ENCODE results near the gene CNNM3. TPM values are rescaled to one million over a fixed set of nuclear protein-coding genes. Genes with fewer than 3 reads are reported as not detected.

CNNM3 gene
- total RNA-seq, 2 experiments from 2014 or later: 13.5 to 18.6 TPM

DNA sequence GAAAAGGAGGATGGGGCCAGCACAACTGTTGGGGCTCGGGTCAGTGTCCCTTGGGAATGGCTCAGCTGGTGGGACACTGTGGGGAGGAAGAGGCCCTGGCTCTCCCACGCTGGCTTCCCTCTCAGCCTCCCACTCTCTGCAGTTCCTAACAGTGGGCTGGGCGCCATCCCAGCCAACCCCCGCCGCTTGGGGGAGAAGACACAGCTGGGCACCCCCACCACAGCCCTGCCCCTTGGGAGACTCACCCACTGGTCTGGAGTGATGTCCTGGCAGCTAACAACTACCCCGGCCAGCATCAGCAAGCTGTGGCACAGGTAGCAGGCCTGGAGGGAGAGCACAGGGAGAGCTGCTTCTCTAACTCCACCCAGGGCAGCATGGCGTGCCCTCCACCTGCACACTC, 62.1 kb downstream of the CNNM3 start:
- no peaks in the 10 kb centered on the region for H4K20me1 ChIP-seq (ENCODE audit: insufficient read depth, low read length)
- no TSS peak for BruUV-seq (replicated peaks)
- H3K4me1 ChIP-seq (ENCODE audit: insufficient read depth, low read length, poor library complexity, severe bottlenecking): peaks cover 3% of the 10 kb centered on the region
- ChIA-PET POLR2A (no interaction called here), CTCF (ENCODE audit: unreplicated experiment) (no interaction called here)
- DNase-seq (ENCODE audit: low spot score): no peak
- no peaks in the 10 kb centered on the region for H3K9me2 ChIP-seq (ENCODE audit: insufficient read depth, low read length)
- no peak overlapping the region for H3K4me2 ChIP-seq (ENCODE audit: low read length)
- no peaks in the 10 kb centered on the region for H3K79me2 ChIP-seq (ENCODE audit: insufficient read depth, low read depth, low read length)
- H3K27ac ChIP-seq (ENCODE audit: low read depth, low read length, poor library complexity, severe bottlenecking): no peak overlapping the region
- TF ChIP-seq EZH2phosphoT487 (IDR thresholded peaks at IDR 0.05; ENCODE audit: borderline replicate concordance, low read depth, low read length): no peak
- TF ChIP-seq, protein P1, sequence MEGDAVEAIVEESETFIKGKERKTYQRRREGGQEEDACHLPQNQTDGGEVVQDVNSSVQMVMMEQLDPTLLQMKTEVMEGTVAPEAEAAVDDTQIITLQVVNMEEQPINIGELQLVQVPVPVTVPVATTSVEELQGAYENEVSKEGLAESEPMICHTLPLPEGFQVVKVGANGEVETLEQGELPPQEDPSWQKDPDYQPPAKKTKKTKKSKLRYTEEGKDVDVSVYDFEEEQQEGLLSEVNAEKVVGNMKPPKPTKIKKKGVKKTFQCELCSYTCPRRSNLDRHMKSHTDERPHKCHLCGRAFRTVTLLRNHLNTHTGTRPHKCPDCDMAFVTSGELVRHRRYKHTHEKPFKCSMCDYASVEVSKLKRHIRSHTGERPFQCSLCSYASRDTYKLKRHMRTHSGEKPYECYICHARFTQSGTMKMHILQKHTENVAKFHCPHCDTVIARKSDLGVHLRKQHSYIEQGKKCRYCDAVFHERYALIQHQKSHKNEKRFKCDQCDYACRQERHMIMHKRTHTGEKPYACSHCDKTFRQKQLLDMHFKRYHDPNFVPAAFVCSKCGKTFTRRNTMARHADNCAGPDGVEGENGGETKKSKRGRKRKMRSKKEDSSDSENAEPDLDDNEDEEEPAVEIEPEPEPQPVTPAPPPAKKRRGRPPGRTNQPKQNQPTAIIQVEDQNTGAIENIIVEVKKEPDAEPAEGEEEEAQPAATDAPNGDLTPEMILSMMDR (conservative IDR thresholded peaks at IDR 0.05; ENCODE audit: low read length): no peak
- intact Hi-C loops (cut with micrococcal nuclease; ENCODE audit: unreplicated experiment): no loop called here
- H3K4me3 ChIP-seq (ENCODE audit: low read depth, low read length, poor library complexity, severe bottlenecking): no peak overlapping the region
- no peaks in the 10 kb centered on the region for H3K36me3 ChIP-seq (ENCODE audit: insufficient read depth, low read length)
- H2AFZ ChIP-seq (ENCODE audit: low read length): no peak overlapping the region
- no peaks in the 10 kb centered on the region for H3K9me3 ChIP-seq (ENCODE audit: low read length)

DNA sequence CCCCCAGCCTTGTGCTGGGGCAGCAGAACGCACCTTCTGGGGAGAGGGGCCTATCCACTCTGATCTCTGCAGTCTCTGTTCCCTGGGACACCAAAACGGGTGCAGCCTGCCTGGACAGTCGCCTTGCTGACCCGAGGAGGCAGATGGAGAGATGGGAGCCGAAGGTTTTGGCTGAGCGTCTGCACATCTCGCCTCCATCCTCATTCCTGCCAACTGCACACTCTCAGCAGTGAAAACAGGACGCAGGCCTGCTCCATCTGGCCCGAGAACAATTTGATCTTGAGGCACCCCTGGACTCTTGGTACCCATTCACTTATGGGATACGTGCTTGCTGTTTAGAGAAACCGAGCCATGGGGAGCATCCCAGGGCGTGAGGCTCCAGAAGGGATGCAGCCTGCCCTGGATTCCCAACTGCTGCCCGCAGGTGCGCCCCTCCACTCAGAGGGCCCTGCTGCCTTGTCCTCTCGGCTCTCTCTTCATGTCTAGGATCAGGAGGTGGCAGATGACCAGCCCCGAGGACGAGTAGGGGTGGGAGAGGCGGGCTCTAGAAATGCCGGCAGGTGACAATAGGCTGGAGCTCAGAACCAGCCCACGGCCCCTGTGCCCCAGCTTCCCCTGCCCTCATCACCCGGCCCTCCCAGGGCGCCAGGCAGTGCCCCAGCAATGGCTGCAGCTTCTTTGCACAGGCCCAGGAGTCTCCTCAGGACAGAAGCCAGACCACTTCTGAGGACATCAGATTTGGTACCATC, 62.9 kb downstream of the CNNM3 start:
- Histone ChIP-seq H3K36me3 (ENCODE audit: insufficient read depth, low read length) (no peaks in the 10 kb centered on the region), H3K4me1 (ENCODE audit: insufficient read depth, low read length, poor library complexity, severe bottlenecking) (peaks cover 3% of the 10 kb centered on the region), H3K4me2 (ENCODE audit: low read length) (no peak overlapping the region), H2AFZ (ENCODE audit: low read length) (no peak overlapping the region), H3K9me2 (ENCODE audit: insufficient read depth, low read length) (no peaks in the 10 kb centered on the region), H3K9me3 (ENCODE audit: low read length) (no peaks in the 10 kb centered on the region), H3K27ac (ENCODE audit: low read depth, low read length, poor library complexity, severe bottlenecking) (no peak overlapping the region), H3K4me3 (ENCODE audit: low read depth, low read length, poor library complexity, severe bottlenecking) (no peak overlapping the region), H3K79me2 (ENCODE audit: insufficient read depth, low read depth, low read length) (no peaks in the 10 kb centered on the region), H4K20me1 (ENCODE audit: insufficient read depth, low read length) (no peaks in the 10 kb centered on the region)
- intact Hi-C loops (cut with micrococcal nuclease; ENCODE audit: unreplicated experiment): no loop called here
- BruUV-seq (replicated peaks): no TSS peak
- no peak for TF ChIP-seq EZH2phosphoT487 (IDR thresholded peaks at IDR 0.05; ENCODE audit: borderline replicate concordance, low read depth, low read length)
- TF ChIP-seq, protein P1 (conservative IDR thresholded peaks at IDR 0.05; ENCODE audit: low read length): no peak
- ChIA-PET CTCF (ENCODE audit: unreplicated experiment) (no interaction called here), POLR2A (interaction anchor here (0.6 kb wide), 1 partner anchor 683 kb away, joined by 3 read pairs; no protein-coding TSS in a partner anchor)
- no peak for DNase-seq (ENCODE audit: low spot score)

GRCh38 chr2:96879545-96880040, 63.5 kb downstream of the CNNM3 start:
- Histone ChIP-seq H3K4me3 (ENCODE audit: low read depth, low read length, poor library complexity, severe bottlenecking) (no peak overlapping the region), H3K4me2 (ENCODE audit: low read length) (no peak overlapping the region), H4K20me1 (ENCODE audit: insufficient read depth, low read length) (no peaks in the 10 kb centered on the region), H3K79me2 (ENCODE audit: insufficient read depth, low read depth, low read length) (no peaks in the 10 kb centered on the region), H3K9me3 (ENCODE audit: low read length) (no peaks in the 10 kb centered on the region), H3K4me1 (ENCODE audit: insufficient read depth, low read length, poor library complexity, severe bottlenecking) (peaks cover under 1% of the 10 kb centered on the region), H3K9me2 (ENCODE audit: insufficient read depth, low read length) (no peaks in the 10 kb centered on the region), H2AFZ (ENCODE audit: low read length) (no peak overlapping the region), H3K27ac (ENCODE audit: low read depth, low read length, poor library complexity, severe bottlenecking) (no peak overlapping the region), H3K36me3 (ENCODE audit: insufficient read depth, low read length) (no peaks in the 10 kb centered on the region)
- intact Hi-C loops (cut with micrococcal nuclease; ENCODE audit: unreplicated experiment): no loop called here
- DNase-seq (ENCODE audit: low spot score): no peak
- ChIA-PET POLR2A (no interaction called here), CTCF (ENCODE audit: unreplicated experiment) (no interaction called here)
- BruUV-seq (replicated peaks): no TSS peak
- TF ChIP-seq, protein P1 (conservative IDR thresholded peaks at IDR 0.05; ENCODE audit: low read length): no peak
- TF ChIP-seq EZH2phosphoT487 (IDR thresholded peaks at IDR 0.05; ENCODE audit: borderline replicate concordance, low read depth, low read length): no peak
